ENCODE measurements around the gene PTPN12.

DNA sequence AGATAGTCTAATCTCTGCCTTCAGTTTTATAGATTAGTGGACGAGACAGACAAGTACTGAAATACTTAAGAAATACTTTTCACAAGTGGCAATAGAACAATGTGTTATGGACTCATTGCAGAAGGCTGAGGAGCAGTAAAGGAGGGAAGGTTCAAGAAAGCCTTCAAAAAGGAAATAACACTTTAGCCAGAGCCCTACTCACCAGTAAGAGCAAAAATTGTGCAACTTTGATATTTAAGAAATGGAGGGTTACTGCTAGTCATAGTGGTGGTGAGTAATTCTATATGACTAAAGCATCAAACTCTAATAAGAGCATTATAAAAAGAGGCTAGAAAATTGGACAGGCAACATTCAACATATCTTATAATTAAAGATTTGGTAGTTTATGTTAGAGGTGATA is 28.8 kb downstream of the PTPN12 start:
- TF ChIP-seq, protein P1, sequence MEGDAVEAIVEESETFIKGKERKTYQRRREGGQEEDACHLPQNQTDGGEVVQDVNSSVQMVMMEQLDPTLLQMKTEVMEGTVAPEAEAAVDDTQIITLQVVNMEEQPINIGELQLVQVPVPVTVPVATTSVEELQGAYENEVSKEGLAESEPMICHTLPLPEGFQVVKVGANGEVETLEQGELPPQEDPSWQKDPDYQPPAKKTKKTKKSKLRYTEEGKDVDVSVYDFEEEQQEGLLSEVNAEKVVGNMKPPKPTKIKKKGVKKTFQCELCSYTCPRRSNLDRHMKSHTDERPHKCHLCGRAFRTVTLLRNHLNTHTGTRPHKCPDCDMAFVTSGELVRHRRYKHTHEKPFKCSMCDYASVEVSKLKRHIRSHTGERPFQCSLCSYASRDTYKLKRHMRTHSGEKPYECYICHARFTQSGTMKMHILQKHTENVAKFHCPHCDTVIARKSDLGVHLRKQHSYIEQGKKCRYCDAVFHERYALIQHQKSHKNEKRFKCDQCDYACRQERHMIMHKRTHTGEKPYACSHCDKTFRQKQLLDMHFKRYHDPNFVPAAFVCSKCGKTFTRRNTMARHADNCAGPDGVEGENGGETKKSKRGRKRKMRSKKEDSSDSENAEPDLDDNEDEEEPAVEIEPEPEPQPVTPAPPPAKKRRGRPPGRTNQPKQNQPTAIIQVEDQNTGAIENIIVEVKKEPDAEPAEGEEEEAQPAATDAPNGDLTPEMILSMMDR (IDR thresholded peaks at IDR 0.05), result no peak
- no peak for TF ChIP-seq POLR2A (IDR thresholded peaks at IDR 0.05)
